ENCODE data around the gene SYNDIG1L.

DNA sequence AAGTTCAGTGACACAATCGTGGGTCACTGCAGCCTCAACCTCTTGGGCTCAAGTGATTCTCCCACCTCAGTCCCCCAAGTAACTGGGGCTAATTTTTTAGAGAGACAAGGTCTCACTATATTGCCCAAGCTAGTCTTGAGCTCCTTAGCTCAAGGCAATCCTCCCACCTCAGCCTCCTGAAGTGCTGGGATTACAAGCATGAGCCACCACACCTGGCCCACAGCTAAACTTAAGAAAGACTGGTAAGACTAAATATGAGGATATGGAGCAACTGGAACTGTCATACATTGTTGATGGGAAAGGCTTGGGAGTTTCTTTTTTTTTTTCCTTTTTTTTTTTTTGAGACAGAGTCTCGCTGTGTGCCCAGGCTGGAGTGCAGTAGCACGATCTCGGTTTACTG, 43.8 kb downstream of the SYNDIG1L start:
- no peak for TF ChIP-seq POLR2AphosphoS5 (IDR thresholded peaks at IDR 0.05; ENCODE audit: low read depth, low read length)
- TF ChIP-seq, protein P1, sequence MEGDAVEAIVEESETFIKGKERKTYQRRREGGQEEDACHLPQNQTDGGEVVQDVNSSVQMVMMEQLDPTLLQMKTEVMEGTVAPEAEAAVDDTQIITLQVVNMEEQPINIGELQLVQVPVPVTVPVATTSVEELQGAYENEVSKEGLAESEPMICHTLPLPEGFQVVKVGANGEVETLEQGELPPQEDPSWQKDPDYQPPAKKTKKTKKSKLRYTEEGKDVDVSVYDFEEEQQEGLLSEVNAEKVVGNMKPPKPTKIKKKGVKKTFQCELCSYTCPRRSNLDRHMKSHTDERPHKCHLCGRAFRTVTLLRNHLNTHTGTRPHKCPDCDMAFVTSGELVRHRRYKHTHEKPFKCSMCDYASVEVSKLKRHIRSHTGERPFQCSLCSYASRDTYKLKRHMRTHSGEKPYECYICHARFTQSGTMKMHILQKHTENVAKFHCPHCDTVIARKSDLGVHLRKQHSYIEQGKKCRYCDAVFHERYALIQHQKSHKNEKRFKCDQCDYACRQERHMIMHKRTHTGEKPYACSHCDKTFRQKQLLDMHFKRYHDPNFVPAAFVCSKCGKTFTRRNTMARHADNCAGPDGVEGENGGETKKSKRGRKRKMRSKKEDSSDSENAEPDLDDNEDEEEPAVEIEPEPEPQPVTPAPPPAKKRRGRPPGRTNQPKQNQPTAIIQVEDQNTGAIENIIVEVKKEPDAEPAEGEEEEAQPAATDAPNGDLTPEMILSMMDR (IDR thresholded peaks at IDR 0.05 in 2 of 3, conservative IDR thresholded peaks at IDR 0.05 in 1 of 3; ENCODE audit: borderline replicate concordance in 1 of 3, insufficient read depth in 1 of 3, low read depth in 2 of 3, low read length in 2 of 3): no peak
- TF ChIP-seq, protein P2, sequence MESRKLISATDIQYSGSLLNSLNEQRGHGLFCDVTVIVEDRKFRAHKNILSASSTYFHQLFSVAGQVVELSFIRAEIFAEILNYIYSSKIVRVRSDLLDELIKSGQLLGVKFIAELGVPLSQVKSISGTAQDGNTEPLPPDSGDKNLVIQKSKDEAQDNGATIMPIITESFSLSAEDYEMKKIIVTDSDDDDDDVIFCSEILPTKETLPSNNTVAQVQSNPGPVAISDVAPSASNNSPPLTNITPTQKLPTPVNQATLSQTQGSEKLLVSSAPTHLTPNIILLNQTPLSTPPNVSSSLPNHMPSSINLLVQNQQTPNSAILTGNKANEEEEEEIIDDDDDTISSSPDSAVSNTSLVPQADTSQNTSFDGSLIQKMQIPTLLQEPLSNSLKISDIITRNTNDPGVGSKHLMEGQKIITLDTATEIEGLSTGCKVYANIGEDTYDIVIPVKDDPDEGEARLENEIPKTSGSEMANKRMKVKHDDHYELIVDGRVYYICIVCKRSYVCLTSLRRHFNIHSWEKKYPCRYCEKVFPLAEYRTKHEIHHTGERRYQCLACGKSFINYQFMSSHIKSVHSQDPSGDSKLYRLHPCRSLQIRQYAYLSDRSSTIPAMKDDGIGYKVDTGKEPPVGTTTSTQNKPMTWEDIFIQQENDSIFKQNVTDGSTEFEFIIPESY (IDR thresholded peaks at IDR 0.05; ENCODE audit: extremely low read depth, insufficient replicate concordance, low read length): no peak
